HG02623 (cell line): Measurements from ENCODE around the gene GTF2IRD1.
"Not testable (repeated sequence)": the region's sequence is repeated elsewhere in the genome, so short reads cannot be mapped to it uniquely, and the experiment has no call there.

Experiments used
- ATAC-seq: cut with Tn5 transposase; IDR thresholded peaks from one replicate; pipeline ENCODE4 v1.9.1; 2021; ENCODE audit warnings: moderate library complexity; ENCODE audit not compliant: unreplicated experiment

GTF2IRD1 gene

GRCh38 chr7:74489997-74490945, 36.6 kb downstream of the GTF2IRD1 start:
- ATAC-seq: no peak

- not testable (repeated sequence) for ATAC-seq
These were observed 37.8 kb downstream of the GTF2IRD1 start for GRCh38 chr7:74491490-74491889.

GRCh38 chr7:74493295-74493694, 39.6 kb downstream of the GTF2IRD1 start:
- ATAC-seq: no peak

GRCh38 chr7:74494076-74494548, 40.4 kb downstream of the GTF2IRD1 start:
- ATAC-seq: no peak

GRCh38 chr7:74495112-74496086, 41.7 kb downstream of the GTF2IRD1 start:
- ATAC-seq: no peak

- ATAC-seq: no peak
These were observed 42.6 kb downstream of the GTF2IRD1 start for GRCh38 chr7:74496272-74496671.

- not testable (repeated sequence) for ATAC-seq
These were observed 43.1 kb downstream of the GTF2IRD1 start for GRCh38 chr7:74496773-74497172.

- no peak for ATAC-seq
These were observed 44.6 kb downstream of the GTF2IRD1 start for GRCh38 chr7:74498354-74498753.

GRCh38 chr7:74498996-74499834, 45.5 kb downstream of the GTF2IRD1 start:
- no peak for ATAC-seq

GRCh38 chr7:74499835-74500388, 46.2 kb downstream of the GTF2IRD1 start:
- ATAC-seq: no peak

GRCh38 chr7:74501298-74501697, 47.6 kb downstream of the GTF2IRD1 start:
- ATAC-seq: no peak

- ATAC-seq: no peak
These were observed 48.6 kb downstream of the GTF2IRD1 start for GRCh38 chr7:74502216-74502891.

- ATAC-seq: no peak
These were observed 49.4 kb downstream of the GTF2IRD1 start for GRCh38 chr7:74503061-74503460.

- ATAC-seq: no peak
These were observed 50.2 kb downstream of the GTF2IRD1 start for GRCh38 chr7:74503943-74504342.

- ATAC-seq: no peak
These were observed 52.0 kb downstream of the GTF2IRD1 start for GRCh38 chr7:74505471-74506324.

- no peak for ATAC-seq
These were observed 52.6 kb downstream of the GTF2IRD1 start for GRCh38 chr7:74506325-74506724.

- ATAC-seq: no peak
These were observed 54.0 kb downstream of the GTF2IRD1 start for GRCh38 chr7:74507538-74508319.

- not testable (repeated sequence) for ATAC-seq
These were observed 55.7 kb downstream of the GTF2IRD1 start for GRCh38 chr7:74509453-74509852.
